GM13976 (cell line): ENCODE results near the gene PANK1.
"Not testable (repeated sequence)": the region's sequence is repeated elsewhere in the genome, so short reads cannot be mapped to it uniquely, and the experiment has no call there.

Source experiments
- DNase-seq: peaks from one replicate; pipeline ENCODE4 v3.0.0; 2012; ENCODE audit warnings: low spot score
- CTCF ChIP-seq: IDR thresholded peaks from 2 replicates; pipeline ENCODE4 v1.5.1; 2012; ENCODE audit warnings: borderline replicate concordance, mild to moderate bottlenecking; ENCODE audit not compliant: insufficient read depth; ENCODE audit errors: extremely low read depth, missing control alignments, control extremely low read depth
- in situ Hi-C: fragments of 300-500 bp; cut with MboI; formaldehyde crosslinking; loops from one replicate; pipeline ENCODE4 v1.12.0; 2022; ENCODE audit warnings: low sequenced_read_pairs, mixed read lengths, inconsistent platforms; ENCODE audit not compliant: unreplicated experiment

Gene PANK1

GRCh38 chr10:89553064-89553734 is 91.8 kb downstream of the PANK1 start:
- in situ Hi-C loops: loop anchor here (10.0 kb wide), 1 partner anchor 128 kb away; no protein-coding TSS in a partner anchor
- no peak for DNase-seq
- no peak for TF ChIP-seq CTCF

- no peak for DNase-seq
- in situ Hi-C loops: loop anchor here (10.0 kb wide), 1 partner anchor 127 kb away; no protein-coding TSS in a partner anchor
- no peak for TF ChIP-seq CTCF
These were observed 92.8 kb downstream of the PANK1 start for GRCh38 chr10:89552213-89552612.

- no peak for TF ChIP-seq CTCF
- DNase-seq: no peak
- in situ Hi-C loops: loop anchor here (10.0 kb wide), 1 partner anchor 126 kb away; no protein-coding TSS in a partner anchor
These were observed 94.5 kb downstream of the PANK1 start for GRCh38 chr10:89550509-89550908.

GRCh38 chr10:89549510-89549909 is 95.5 kb downstream of the PANK1 start:
- DNase-seq: no peak
- no peak for TF ChIP-seq CTCF
- in situ Hi-C loops: no loop called here

- DNase-seq: no peak
- TF ChIP-seq CTCF: no peak
- in situ Hi-C loops: no loop called here
These were observed 96.4 kb downstream of the PANK1 start for GRCh38 chr10:89548673-89549072.

- in situ Hi-C loops: no loop called here
- no peak for DNase-seq
- no peak for TF ChIP-seq CTCF
These were observed 97.1 kb downstream of the PANK1 start for GRCh38 chr10:89547853-89548513.

- DNase-seq, in situ Hi-C loops: not testable (repeated sequence)
These were observed 98.4 kb downstream of the PANK1 start for GRCh38 chr10:89546651-89547050.
